HG03558 (cell line): Measurements from ENCODE around the gene BCL10.

Experiments used
- ATAC-seq: cut with Tn5 transposase; IDR thresholded peaks from one replicate; pipeline ENCODE4 v1.9.1; 2021; ENCODE audit warnings: moderate number of reproducible peaks; ENCODE audit not compliant: unreplicated experiment; ENCODE audit errors: extremely low read depth

The BCL10 gene

DNA sequence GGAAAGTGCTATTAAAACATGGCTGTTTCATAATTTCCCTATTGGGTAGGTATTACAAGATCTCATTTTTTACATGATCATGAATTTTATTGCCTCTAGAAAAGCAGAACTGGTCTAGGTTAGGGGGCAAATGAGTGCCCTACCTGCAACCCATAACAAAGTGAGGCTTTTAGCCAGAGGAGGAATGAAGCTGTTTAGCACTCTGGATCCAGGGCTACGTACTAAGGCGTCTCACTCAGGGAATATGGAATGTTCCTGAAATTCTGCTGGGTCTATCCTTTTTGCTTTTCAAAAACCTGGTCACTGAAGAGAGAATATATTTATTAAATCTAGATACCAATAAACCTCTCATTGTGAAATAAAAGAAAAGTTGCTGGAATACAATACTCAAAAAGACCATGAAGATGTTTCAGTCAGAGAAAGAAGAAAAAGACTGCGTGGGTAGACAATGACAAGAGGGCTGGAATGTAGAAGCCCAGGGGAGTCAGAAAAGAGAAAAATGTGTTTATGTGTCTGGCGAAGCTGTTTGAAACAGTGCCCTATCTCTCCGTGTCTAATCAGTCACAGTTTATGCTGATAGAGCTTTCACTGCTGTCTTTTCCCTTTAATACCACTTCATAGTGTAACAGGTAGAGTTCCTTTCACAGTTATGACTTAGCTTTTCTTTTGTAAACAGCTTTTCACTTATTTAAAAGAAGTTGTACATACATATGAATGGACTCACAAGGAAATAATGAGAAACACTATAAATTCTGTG, 50.6 kb downstream of the BCL10 start:
- no peak for ATAC-seq

GRCh38 chr1:85224734-85225623, 51.5 kb downstream of the BCL10 start:
- no peak for ATAC-seq

- ATAC-seq: no peak
Measured at GRCh38 chr1:85224295-85224694, 52.1 kb downstream of the BCL10 start.

DNA sequence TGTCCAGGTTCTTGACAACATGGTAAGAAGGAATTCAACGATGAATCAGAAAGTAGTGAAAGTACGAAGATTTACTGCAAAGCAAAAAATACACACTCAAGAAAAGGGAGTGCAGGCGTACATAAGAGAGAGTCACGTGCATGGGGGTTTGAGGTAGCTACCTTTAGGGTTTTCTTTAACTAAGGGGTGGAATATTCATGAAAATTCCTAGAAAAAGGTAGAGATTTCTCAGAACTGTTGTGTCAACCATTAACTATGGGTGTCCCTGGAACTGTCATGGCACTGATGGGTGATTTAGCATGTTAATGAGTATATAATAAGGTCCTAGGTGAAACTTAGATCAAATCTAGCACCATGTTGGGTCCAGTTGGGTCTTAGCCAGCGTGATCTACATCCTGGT, 53.1 kb downstream of the BCL10 start:
- no peak for ATAC-seq

- ATAC-seq: no peak
Measured at GRCh38 chr1:85220756-85221201, 55.7 kb downstream of the BCL10 start.

GRCh38 chr1:85219853-85220610, 56.4 kb downstream of the BCL10 start:
- no peak for ATAC-seq

GRCh38 chr1:85216697-85217096, 59.7 kb downstream of the BCL10 start:
- no peak for ATAC-seq
